Right lobe of liver (tissue), 4 donors: ENCODE results near the gene POLR1H.

Source experiments
- CTCF ChIP-seq, 4 donors: fragments of 200-600 bp in 3 of 4; fragments of 450-650 bp in 1 of 4; IDR thresholded peaks; one replicate each; pipeline versions ENCODE4 v1.5.1 to v1.8.0; 2016 to 2022; ENCODE audit warnings: antibody characterized with exemption in 4 of 4, mild to moderate bottlenecking in 2 of 4
- POLR2A ChIP-seq: fragments of 450-650 bp; IDR thresholded peaks from one replicate; pipeline ENCODE4 v1.6.1; 2017; ENCODE audit warnings: antibody characterized with exemption, mild to moderate bottlenecking
- donor health status: DM: no; HTN: no; CAD: no.
- donor health status: DM: no; HTN: no; CAD: no.
- donor health status: DM: no; HTN: yes; CAD: no.

GRCh38 chr6:30071081-30071818, 10.2 kb downstream of the POLR1H start:
- TF ChIP-seq CTCF (IDR thresholded peaks at IDR 0.05): no peak
- no peak for TF ChIP-seq POLR2A
